MCF 10A (cell line): ENCODE data around the gene CCDC102B. TPM values are rescaled to one million over a fixed set of nuclear protein-coding genes. Genes with fewer than 3 reads are reported as not detected.

Experiments used
- BruUV-seq: library from RNA; stranded (reverse); fragments of 400-500 nt; replicated peaks from 2 replicates; lab custom pipeline; 2021; lab: Mats Ljungman, UMichigan
- CTCF ChIA-PET: fragments of 300-600 bp; sonication (Branson Sonifier 250); formaldehyde crosslinking; extraction: SDS; loops from one replicate; lab custom pipeline; 2021; ENCODE audit warnings: antibody characterized with exemption, inconsistent platforms; lab: Yijun Ruan, JAX
- POLR2A ChIA-PET: fragments of 300-600, 350-650 bp; sonication (Branson Sonifier 250); formaldehyde crosslinking; extraction: SDS; loops from one replicate; lab custom pipeline; 2020; ENCODE audit warnings: antibody characterized with exemption, inconsistent platforms; lab: Yijun Ruan, JAX
- DNase-seq: peaks from one replicate; pipeline ENCODE4 v3.0.0-alpha.2; 2018; ENCODE audit not compliant: unreplicated experiment
- H3K27ac Mint-ChIP-seq: one replicate; pipeline ENCODE4 v1.8.0; 2022; ENCODE audit warnings: mild to moderate bottlenecking, low read depth, mixed read lengths; ENCODE audit not compliant: unreplicated experiment
- H3K27me3 Mint-ChIP-seq: one replicate; pipeline ENCODE4 v1.8.0; 2022; ENCODE audit warnings: mixed read lengths; ENCODE audit not compliant: insufficient read depth, unreplicated experiment
- H3K36me3 Mint-ChIP-seq: one replicate; pipeline ENCODE4 v1.8.0; 2022; ENCODE audit warnings: mild to moderate bottlenecking, moderate library complexity, mixed read lengths; ENCODE audit not compliant: insufficient read depth, unreplicated experiment
- H3K4me1 Mint-ChIP-seq: one replicate; pipeline ENCODE4 v1.8.0; 2022; ENCODE audit warnings: mixed read lengths; ENCODE audit not compliant: insufficient read depth, unreplicated experiment
- H3K4me3 Mint-ChIP-seq: one replicate; pipeline ENCODE4 v1.8.0; 2022; ENCODE audit warnings: mild to moderate bottlenecking, moderate library complexity, mixed read lengths; ENCODE audit not compliant: unreplicated experiment
- H3K9me3 Mint-ChIP-seq: one replicate; pipeline ENCODE4 v1.8.0; 2022; ENCODE audit warnings: mixed read lengths; ENCODE audit not compliant: unreplicated experiment
- CTCF ChIP-seq: fragments of 200-600 bp; IDR thresholded peaks from one replicate; pipeline ENCODE4 v1.8.0; 2022; ENCODE audit warnings: antibody characterized with exemption, mild to moderate bottlenecking; ENCODE audit not compliant: unreplicated experiment
- intact Hi-C: fragments of 100-400 bp; cut with micrococcal nuclease; formaldehyde crosslinking; loops from 2 replicates; pipeline ENCODE4 v1.14.1; 2022
- total RNA-seq: library from RNA; stranded (reverse); gene quantifications from 2 replicates; pipeline ENCODE4 v1.2.3, GENCODE V29; 2022

The CCDC102B gene
- total RNA-seq, 1 experiment from 2014 or later, result 3.4 TPM

- ChIA-PET CTCF (no interaction called here), POLR2A (interaction anchor here (0.7 kb wide), 1 partner anchor 22 kb away, joined by 3 read pairs; no protein-coding TSS in a partner anchor)
- H3K9me3 Mint-ChIP-seq, result no peaks in the 10 kb centered on the region
- DNase-seq, result no peak
- no peak overlapping the region for H3K27ac Mint-ChIP-seq
- peaks cover 4% of the 10 kb centered on the region for H3K27me3 Mint-ChIP-seq
- TF ChIP-seq CTCF, result no peak
- no peaks in the 10 kb centered on the region for H3K36me3 Mint-ChIP-seq
- no peak overlapping the region for H3K4me3 Mint-ChIP-seq
- BruUV-seq, result no TSS peak
- intact Hi-C loops, result no loop called here
- H3K4me1 Mint-ChIP-seq, result no peaks in the 10 kb centered on the region
These were observed 20.7 kb downstream of the CCDC102B start for GRCh38 chr18:68818584-68818983.

GRCh38 chr18:68822926-68823325, 25.0 kb downstream of the CCDC102B start:
- TF ChIP-seq CTCF, result no peak
- H3K36me3 Mint-ChIP-seq, result no peaks in the 10 kb centered on the region
- intact Hi-C loops, result no loop called here
- BruUV-seq, result no TSS peak
- peaks cover 9% of the 10 kb centered on the region for H3K9me3 Mint-ChIP-seq
- DNase-seq, result no peak
- H3K4me3 Mint-ChIP-seq, result no peak overlapping the region
- no peaks in the 10 kb centered on the region for H3K27me3 Mint-ChIP-seq
- CTCF ChIA-PET, result interaction anchor here (0.8 kb wide), 1 partner anchor 1683 kb away, joined by 6 read pairs; no protein-coding TSS in a partner anchor
- no peaks in the 10 kb centered on the region for H3K4me1 Mint-ChIP-seq
- POLR2A ChIA-PET, result no interaction called here
- H3K27ac Mint-ChIP-seq, result no peak overlapping the region

- ChIA-PET CTCF (no interaction called here), POLR2A (no interaction called here)
- TF ChIP-seq CTCF, result no peak
- no peaks in the 10 kb centered on the region for H3K27me3 Mint-ChIP-seq
- BruUV-seq, result no TSS peak
- H3K36me3 Mint-ChIP-seq, result no peaks in the 10 kb centered on the region
- H3K4me1 Mint-ChIP-seq, result no peaks in the 10 kb centered on the region
- H3K27ac Mint-ChIP-seq, result no peak overlapping the region
- no peak overlapping the region for H3K4me3 Mint-ChIP-seq
- H3K9me3 Mint-ChIP-seq, result peaks cover 9% of the 10 kb centered on the region
- no peak for DNase-seq
- intact Hi-C loops, result no loop called here
These were observed 28.2 kb downstream of the CCDC102B start for GRCh38 chr18:68826121-68826520.

- no peak for TF ChIP-seq CTCF
- H3K27me3 Mint-ChIP-seq, result no peaks in the 10 kb centered on the region
- peaks cover 9% of the 10 kb centered on the region for H3K9me3 Mint-ChIP-seq
- ChIA-PET CTCF (interaction anchor here (1.4 kb wide), 1 partner anchor 1238 kb away, joined by 3 read pairs; no protein-coding TSS in a partner anchor), POLR2A (no interaction called here)
- intact Hi-C loops, result no loop called here
- no peak overlapping the region for H3K4me3 Mint-ChIP-seq
- H3K27ac Mint-ChIP-seq, result no peak overlapping the region
- BruUV-seq, result no TSS peak
- peaks cover 6% of the 10 kb centered on the region for H3K4me1 Mint-ChIP-seq
- no peak for DNase-seq
- no peaks in the 10 kb centered on the region for H3K36me3 Mint-ChIP-seq
These were observed 32.6 kb downstream of the CCDC102B start for GRCh38 chr18:68830256-68831045.
